GM12891 (cell line): Measurements from ENCODE around the gene SOAT2.

Experiments used
- POLR2A ChIP-seq: IDR thresholded peaks from 2 replicates; pipeline ENCODE4 v1.6.1; 2011; ENCODE audit warnings: low read depth, low read length, control low read depth
- POLR2AphosphoS5 ChIP-seq: IDR thresholded peaks from 2 replicates; pipeline ENCODE4 v1.6.1; 2011; ENCODE audit warnings: low read depth, low read length, control low read depth
- SPI1 ChIP-seq: IDR thresholded peaks from 2 replicates; pipeline ENCODE4 v1.6.1; 2011; ENCODE audit warnings: low read depth, low read length, control low read depth
- TAF1 ChIP-seq: IDR thresholded peaks from 2 replicates; pipeline ENCODE4 v1.6.1; 2011; ENCODE audit warnings: low read depth, low read length, control low read depth

DNA sequence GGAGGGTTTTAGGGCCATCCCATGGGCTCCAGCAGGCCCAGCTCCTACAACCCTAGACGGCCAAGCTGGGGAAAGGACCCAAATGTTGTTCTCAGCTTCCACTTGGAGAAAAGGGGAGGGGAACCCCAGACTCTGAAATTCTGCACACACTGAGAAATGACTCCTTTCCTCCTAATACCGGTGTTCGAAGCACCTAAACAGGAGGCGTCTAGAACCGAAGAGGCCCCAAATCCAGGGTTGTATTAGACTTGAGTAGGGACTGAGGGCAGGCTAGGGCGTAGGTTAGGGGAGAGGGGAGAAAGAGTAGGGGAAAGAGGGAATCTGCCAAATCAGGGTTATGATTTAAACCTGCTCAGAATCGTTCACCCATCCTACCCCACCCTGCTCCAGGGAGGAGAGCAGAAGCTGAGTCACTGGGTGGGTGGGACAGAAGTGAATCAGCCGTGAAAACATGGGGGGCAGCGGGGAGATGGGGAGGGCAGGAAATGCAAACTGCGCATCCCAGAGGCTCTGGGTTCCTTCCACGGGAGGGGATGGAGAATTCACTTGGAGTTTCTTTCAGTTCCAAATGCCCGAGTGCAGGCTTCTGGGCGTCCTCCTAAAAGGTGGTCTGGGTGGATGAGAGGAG lies 4.8 kb upstream of the SOAT2 start:
- no peak for TF ChIP-seq POLR2A
- TF ChIP-seq SPI1: no peak
- TF ChIP-seq TAF1: no peak
- TF ChIP-seq POLR2AphosphoS5: no peak
